ENCODE measurements around the gene DEPDC7. TPM values are rescaled to one million over a fixed set of nuclear protein-coding genes. Genes with fewer than 3 reads are reported as not detected.

Gene DEPDC7
- total RNA-seq, 2 donors from 2014 or later: 2.6 to 8.9 TPM

- intact Hi-C loops (cut with DNase I): loop anchor here (10.0 kb wide), 1 partner anchor 259 kb away; no protein-coding TSS in a partner anchor
- no peak for TF ChIP-seq POLR2A (IDR thresholded peaks at IDR 0.05)
- TF ChIP-seq, protein P1, sequence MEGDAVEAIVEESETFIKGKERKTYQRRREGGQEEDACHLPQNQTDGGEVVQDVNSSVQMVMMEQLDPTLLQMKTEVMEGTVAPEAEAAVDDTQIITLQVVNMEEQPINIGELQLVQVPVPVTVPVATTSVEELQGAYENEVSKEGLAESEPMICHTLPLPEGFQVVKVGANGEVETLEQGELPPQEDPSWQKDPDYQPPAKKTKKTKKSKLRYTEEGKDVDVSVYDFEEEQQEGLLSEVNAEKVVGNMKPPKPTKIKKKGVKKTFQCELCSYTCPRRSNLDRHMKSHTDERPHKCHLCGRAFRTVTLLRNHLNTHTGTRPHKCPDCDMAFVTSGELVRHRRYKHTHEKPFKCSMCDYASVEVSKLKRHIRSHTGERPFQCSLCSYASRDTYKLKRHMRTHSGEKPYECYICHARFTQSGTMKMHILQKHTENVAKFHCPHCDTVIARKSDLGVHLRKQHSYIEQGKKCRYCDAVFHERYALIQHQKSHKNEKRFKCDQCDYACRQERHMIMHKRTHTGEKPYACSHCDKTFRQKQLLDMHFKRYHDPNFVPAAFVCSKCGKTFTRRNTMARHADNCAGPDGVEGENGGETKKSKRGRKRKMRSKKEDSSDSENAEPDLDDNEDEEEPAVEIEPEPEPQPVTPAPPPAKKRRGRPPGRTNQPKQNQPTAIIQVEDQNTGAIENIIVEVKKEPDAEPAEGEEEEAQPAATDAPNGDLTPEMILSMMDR (IDR thresholded peaks at IDR 0.05): no peak
- TF ChIP-seq POLR2AphosphoS5 (IDR thresholded peaks at IDR 0.05): no peak
- WGBS: 40% methylated on average over 3 of the region's 3 CpGs
- no peaks in the 10 kb centered on the region for H3K9me3 ChIP-seq
- no peak for DNase-seq (ENCODE audit: low spot score)
- H3K27ac ChIP-seq: peak overlapping the region; percentile 33 to 45
- no peak overlapping the region for H3K4me3 ChIP-seq
- no peaks in the 10 kb centered on the region for H3K27me3 ChIP-seq (replicated peaks; ENCODE audit: insufficient read depth)
- H3K36me3 ChIP-seq: no peaks in the 10 kb centered on the region
- H3K4me1 ChIP-seq (replicated peaks): peaks cover 7% of the 10 kb centered on the region
These were observed 47.7 kb downstream of the DEPDC7 start for GRCh38 chr11:33063326-33063881.

GRCh38 chr11:33064033-33064825 is 48.6 kb downstream of the DEPDC7 start:
- peaks cover 7% of the 10 kb centered on the region for H3K4me1 ChIP-seq (replicated peaks)
- intact Hi-C loops (cut with DNase I): loop anchor here (2.0 to 10.0 kb wide), 2 partner anchors 103 to 259 kb away; no protein-coding TSS in a partner anchor
- DNase-seq (ENCODE audit: low spot score): no peak
- TF ChIP-seq POLR2A (IDR thresholded peaks at IDR 0.05) (no peak), POLR2AphosphoS5 (IDR thresholded peaks at IDR 0.05) (peak; percentile 17)
- no peak overlapping the region for H3K4me3 ChIP-seq
- 16% methylated on average over 11 of the region's 11 CpGs for WGBS
- H3K27ac ChIP-seq: peak overlapping the region; percentile 33 to 45
- no peaks in the 10 kb centered on the region for H3K9me3 ChIP-seq
- H3K36me3 ChIP-seq: no peaks in the 10 kb centered on the region
- H3K27me3 ChIP-seq (replicated peaks; ENCODE audit: insufficient read depth): no peaks in the 10 kb centered on the region

DNA sequence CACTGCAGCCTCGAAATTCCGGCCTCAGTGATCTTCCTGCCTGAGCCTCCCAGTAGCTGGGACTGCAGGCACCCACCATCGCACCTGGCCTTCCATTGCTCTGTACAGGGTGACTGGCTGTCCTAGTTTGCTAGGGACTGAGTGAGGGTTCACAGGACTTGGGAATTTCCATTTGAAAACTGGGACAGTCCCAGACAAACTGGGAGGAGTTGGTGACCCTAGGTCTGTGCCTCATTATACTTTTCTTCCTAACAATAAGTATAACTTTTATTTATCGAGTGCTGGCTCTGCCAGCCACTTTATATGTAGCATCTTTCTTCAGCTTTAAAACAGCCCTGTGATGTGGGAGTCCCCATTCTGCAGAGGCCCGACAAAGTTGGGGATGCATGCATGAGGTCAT is 49.2 kb downstream of the DEPDC7 start:
- WGBS: 88% methylated on average over 5 of the region's 5 CpGs
- peaks cover 0 to 2% of the 10 kb centered on the region in 2 donors for H3K36me3 ChIP-seq
- no peak for DNase-seq (ENCODE audit: low spot score)

DNA sequence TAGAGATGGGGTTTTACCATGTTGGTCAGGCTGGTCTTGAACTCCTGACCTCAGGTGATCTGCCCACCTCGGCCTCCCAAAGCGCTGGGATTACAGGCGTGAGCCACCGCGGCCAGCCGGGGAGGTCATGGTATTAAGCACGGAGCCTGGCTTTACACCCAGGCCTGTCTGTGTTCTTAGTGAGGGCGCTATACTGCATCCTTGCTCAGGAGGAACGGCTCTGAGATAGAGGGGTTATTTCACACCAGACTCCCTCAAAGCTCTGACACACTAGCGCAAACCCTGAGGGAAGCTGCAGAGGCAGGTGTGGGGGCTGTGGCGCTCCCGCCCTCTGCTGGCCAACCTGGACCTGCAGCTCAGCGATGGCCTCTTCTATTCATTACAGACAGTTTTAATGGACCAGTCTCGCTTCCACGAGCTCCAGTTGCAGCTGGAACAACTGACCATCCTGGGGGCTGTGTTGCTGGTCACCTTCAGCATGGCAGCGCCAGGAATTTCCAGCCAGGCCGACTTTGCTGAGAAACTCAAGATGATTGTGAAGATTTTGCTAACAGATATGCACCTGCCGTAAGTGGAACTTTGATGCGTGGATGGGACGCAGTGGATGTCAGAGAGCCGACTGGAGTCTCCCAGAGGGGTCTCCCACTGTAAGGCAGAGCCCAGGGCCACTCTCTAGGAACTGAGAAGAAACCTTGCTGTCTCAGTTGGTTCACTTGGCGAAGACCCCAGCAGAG is 49.9 kb downstream of the DEPDC7 start:
- peaks cover 0 to 6% of the 10 kb centered on the region in 2 donors for H3K36me3 ChIP-seq
- H3K4me1 ChIP-seq (replicated peaks): peaks cover 7% of the 10 kb centered on the region
- H3K27ac ChIP-seq: no peak overlapping the region
- no peaks in the 10 kb centered on the region for H3K9me3 ChIP-seq
- no peaks in the 10 kb centered on the region for H3K27me3 ChIP-seq (replicated peaks; ENCODE audit: insufficient read depth)
- peak; percentile 67 for DNase-seq (ENCODE audit: low spot score)
- TF ChIP-seq POLR2AphosphoS5 (IDR thresholded peaks at IDR 0.05): peak; percentile 11
- no peak for TF ChIP-seq POLR2A (IDR thresholded peaks at IDR 0.05)
- TF ChIP-seq, protein P1 (IDR thresholded peaks at IDR 0.05): peak; percentile 66 to 91 (median 88)
- 63% methylated on average over 22 of the region's 22 CpGs for WGBS
- intact Hi-C loops (cut with DNase I): loop anchor here (2.0 to 10.0 kb wide), 2 partner anchors 105 to 261 kb away; no protein-coding TSS in a partner anchor
- no peak overlapping the region for H3K4me3 ChIP-seq

More for the DNA sequence above, 49.2 kb downstream of the DEPDC7 start:
- TF ChIP-seq, protein P1 (IDR thresholded peaks at IDR 0.05): no peak
- TF ChIP-seq POLR2AphosphoS5 (IDR thresholded peaks at IDR 0.05): no peak
- TF ChIP-seq POLR2A (IDR thresholded peaks at IDR 0.05): no peak
- intact Hi-C loops (cut with DNase I): loop anchor here (2.0 to 10.0 kb wide), 2 partner anchors 104 to 260 kb away; no protein-coding TSS in a partner anchor
- no peaks in the 10 kb centered on the region for H3K9me3 ChIP-seq
- no peak overlapping the region for H3K4me3 ChIP-seq
- H3K27me3 ChIP-seq (replicated peaks; ENCODE audit: insufficient read depth): no peaks in the 10 kb centered on the region
- peaks cover 7% of the 10 kb centered on the region for H3K4me1 ChIP-seq (replicated peaks)
- peak overlapping the region in 1 of 2 donors; percentile 33 for H3K27ac ChIP-seq

DNA sequence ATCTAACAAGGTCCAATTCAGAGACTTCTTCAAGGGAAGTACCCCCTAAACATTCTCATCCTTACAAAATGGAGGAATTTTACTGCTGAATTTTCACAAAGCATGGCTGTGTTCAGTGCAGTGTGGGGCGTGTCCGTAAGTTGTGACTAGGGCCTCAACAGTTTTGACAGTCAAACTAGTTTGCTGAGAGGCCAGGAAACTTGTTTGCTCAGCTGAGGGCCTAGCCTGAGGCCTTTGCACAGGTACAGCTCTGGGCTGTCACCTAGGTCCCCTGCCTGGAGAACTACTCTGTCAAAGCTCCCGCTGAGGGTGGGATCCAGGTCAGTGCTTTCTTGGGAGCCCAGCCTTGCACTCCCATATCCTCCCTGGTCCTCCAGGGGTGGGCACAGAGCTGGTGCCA is 51.6 kb downstream of the DEPDC7 start:
- TF ChIP-seq POLR2A (IDR thresholded peaks at IDR 0.05) (no peak), POLR2AphosphoS5 (IDR thresholded peaks at IDR 0.05) (no peak)
- TF ChIP-seq, protein P1 (IDR thresholded peaks at IDR 0.05): no peak

More for the DNA sequence above, 51.6 kb downstream of the DEPDC7 start:
- intact Hi-C loops (cut with DNase I): loop anchor here (10.0 kb wide), 1 partner anchor 262 kb away; no protein-coding TSS in a partner anchor
- Histone ChIP-seq H3K4me3 (no peak overlapping the region), H3K9me3 (no peaks in the 10 kb centered on the region), H3K36me3 (peaks cover 0 to 6% of the 10 kb centered on the region in 2 donors), H3K4me1 (replicated peaks) (peaks cover 7% of the 10 kb centered on the region), H3K27me3 (replicated peaks; ENCODE audit: insufficient read depth) (no peaks in the 10 kb centered on the region), H3K27ac (no peak overlapping the region)
- WGBS: 95% methylated on average over 3 of the region's 3 CpGs
- DNase-seq (ENCODE audit: low spot score): no peak

All from prostate gland (tissue), 2 donors.